CD14-positive monocyte (primary cell): ENCODE results near the gene MRRF. TPM values are rescaled to one million over a fixed set of nuclear protein-coding genes. Genes with fewer than 3 reads are reported as not detected.
"Not testable (repeated sequence)": the region's sequence is repeated elsewhere in the genome, so short reads cannot be mapped to it uniquely, and the experiment has no call there.

Experiments
- DNase-seq, 3 donors: peaks; one replicate each; pipeline ENCODE4 v3.0.0-alpha.2; 2011 to 2022
- H2AFZ ChIP-seq: 2 replicates; pipeline ENCODE4 v1.6.0; 2012; ENCODE audit warnings: mild to moderate bottlenecking, low read depth, low read length, inconsistent platforms; ENCODE audit not compliant: insufficient read depth, poor library complexity, severe bottlenecking
- H3K27ac ChIP-seq, 2 donors: 1 replicate in 1 of 2; 2 replicates in 1 of 2; pipeline ENCODE4 v1.5.1; 2012 to 2013; ENCODE audit warnings: low read length in 2 of 2, control low read depth in 1 of 2, inconsistent platforms in 1 of 2, low read depth in 1 of 2, mild to moderate bottlenecking in 1 of 2
- H3K27me3 ChIP-seq, 2 donors: one replicate each; pipeline versions ENCODE4 v1.6.0 to v1.6.1; 2011 to 2013; ENCODE audit warnings: low read length in 2 of 2; ENCODE audit not compliant: control insufficient read depth in 2 of 2, insufficient read depth in 2 of 2
- H3K36me3 ChIP-seq, 2 donors: replicated peaks in 1 of 2; 1 replicate in 1 of 2; 2 replicates in 1 of 2; pipeline versions ENCODE4 v1.5.1 to v1.6.1; 2012 to 2013; ENCODE audit warnings: low read length in 2 of 2, control low read depth in 1 of 2, inconsistent platforms in 1 of 2, mild to moderate bottlenecking in 1 of 2; ENCODE audit not compliant: insufficient read depth in 2 of 2, control insufficient read depth in 1 of 2
- H3K4me1 ChIP-seq, 2 donors: 1 replicate in 1 of 2; 2 replicates in 1 of 2; pipeline versions ENCODE4 v1.5.1 to v1.6.1; 2012 to 2013; ENCODE audit warnings: low read length in 2 of 2, control low read depth in 1 of 2, inconsistent platforms in 1 of 2, mild to moderate bottlenecking in 1 of 2, moderate library complexity in 1 of 2; ENCODE audit not compliant: insufficient read depth in 2 of 2, control insufficient read depth in 1 of 2
- H3K4me2 ChIP-seq: replicated peaks from 2 replicates; pipeline ENCODE3; 2012; ENCODE audit warnings: low read length, moderate library complexity, mild to moderate bottlenecking; ENCODE audit not compliant: poor library complexity, severe bottlenecking; ENCODE audit errors: extremely low read depth
- H3K4me3 ChIP-seq, 3 experiments: fragments of 200-600 bp in 1 of 3; sonication (generic) in 1 of 3; replicated peaks in 1 of 3; 1 replicate in 2 of 3; 2 replicates in 1 of 3; pipeline ENCODE4 v1.5.1; 2011 to 2013; ENCODE audit warnings: low read length in 3 of 3, mild to moderate bottlenecking in 3 of 3, control low read depth in 2 of 3, low read depth in 2 of 3, inconsistent platforms in 1 of 3, moderate library complexity in 1 of 3
- H3K79me2 ChIP-seq: 2 replicates; pipeline ENCODE4 v1.6.0; 2012; ENCODE audit warnings: mild to moderate bottlenecking, control low read depth, inconsistent platforms, low read length, moderate library complexity; ENCODE audit not compliant: insufficient read depth
- H3K9ac ChIP-seq: 2 replicates; pipeline ENCODE4 v1.6.0; 2017; ENCODE audit warnings: low read length, mild to moderate bottlenecking; ENCODE audit not compliant: insufficient read depth, poor library complexity, severe bottlenecking
- H3K9me3 ChIP-seq, 2 donors: replicated peaks in 1 of 2; 1 replicate in 1 of 2; 2 replicates in 1 of 2; pipeline versions ENCODE4 v1.5.1 to v1.6.1; 2012 to 2013; ENCODE audit warnings: low read length in 2 of 2, control low read depth in 1 of 2; ENCODE audit not compliant: control insufficient read depth in 1 of 2, insufficient read depth in 1 of 2
- H4K20me1 ChIP-seq: 2 replicates; pipeline ENCODE4 v1.6.0; 2012; ENCODE audit warnings: mild to moderate bottlenecking, low read length, control low read depth, moderate library complexity; ENCODE audit not compliant: insufficient read depth
- H3K27ac Mint-ChIP-seq, 7 donors: one replicate each; pipeline ENCODE4 v1.8.0; 2020; ENCODE audit warnings: mild to moderate bottlenecking in 7 of 7, mixed read lengths in 7 of 7, moderate library complexity in 6 of 7, inconsistent platforms in 2 of 7
- H3K27me3 Mint-ChIP-seq, 3 donors: one replicate each; pipeline ENCODE4 v1.8.0; 2021 to 2022; ENCODE audit warnings: low read depth in 3 of 3, mild to moderate bottlenecking in 3 of 3, mixed read lengths in 3 of 3, moderate library complexity in 3 of 3, inconsistent platforms in 1 of 3
- H3K36me3 Mint-ChIP-seq, 2 donors: one replicate each; pipeline ENCODE4 v1.8.0; 2020; ENCODE audit warnings: mixed read lengths in 2 of 2, inconsistent platforms in 1 of 2, mild to moderate bottlenecking in 1 of 2
- H3K4me1 Mint-ChIP-seq: one replicate; pipeline ENCODE4 v1.8.0; 2020; ENCODE audit warnings: mild to moderate bottlenecking, mixed read lengths
- H3K4me3 Mint-ChIP-seq, 2 donors: one replicate each; pipeline ENCODE4 v1.8.0; 2020; ENCODE audit warnings: mild to moderate bottlenecking in 2 of 2, mixed read lengths in 2 of 2, moderate library complexity in 1 of 2
- H3K9me3 Mint-ChIP-seq, 7 donors: one replicate each; pipeline ENCODE4 v1.8.0; 2020 to 2022; ENCODE audit warnings: mixed read lengths in 7 of 7, mild to moderate bottlenecking in 6 of 7, moderate library complexity in 6 of 7, inconsistent platforms in 2 of 7
- WGBS: methylation state at CpG from one replicate; pipeline ENCODE4 v1.1.5; 2013; ENCODE audit warnings: missing lambda C conversion rate; ENCODE audit not compliant: insufficient coverage; 5-methylcytosine and 5-hydroxymethylcytosine counted together
- intact Hi-C, 2 donors: fragments of 100-400 bp; cut with micrococcal nuclease; formaldehyde crosslinking; loops; one replicate each; pipeline versions ENCODE4 v1.15.0 to v1.15.1; 2023
- polyA plus RNA-seq, 3 donors: library from polyadenylated mRNA; depleted of rRNA in 1 of 3; unstranded in 2 of 3; stranded (reverse) in 1 of 3; fragments of 300-500 nt in 2 of 3; fragments of >200 nt in 1 of 3; fragmentation: Illumina TruSeq in 2 of 3; gene quantifications; 1 replicate in 2 of 3; 2 replicates in 1 of 3; pipeline ENCODE4 v1.2.3, GENCODE V29; 2012 to 2021
- TF ChIP-seq, protein P1 (sequence below): fragments of 200-600 bp; IDR thresholded peaks from one replicate; pipeline ENCODE4 v1.8.0; 2022; ENCODE audit warnings: antibody characterized with exemption, mild to moderate bottlenecking

Gene MRRF
- polyA plus RNA-seq, 3 donors: 16.0 to 34.4 (median 16.2) TPM

DNA sequence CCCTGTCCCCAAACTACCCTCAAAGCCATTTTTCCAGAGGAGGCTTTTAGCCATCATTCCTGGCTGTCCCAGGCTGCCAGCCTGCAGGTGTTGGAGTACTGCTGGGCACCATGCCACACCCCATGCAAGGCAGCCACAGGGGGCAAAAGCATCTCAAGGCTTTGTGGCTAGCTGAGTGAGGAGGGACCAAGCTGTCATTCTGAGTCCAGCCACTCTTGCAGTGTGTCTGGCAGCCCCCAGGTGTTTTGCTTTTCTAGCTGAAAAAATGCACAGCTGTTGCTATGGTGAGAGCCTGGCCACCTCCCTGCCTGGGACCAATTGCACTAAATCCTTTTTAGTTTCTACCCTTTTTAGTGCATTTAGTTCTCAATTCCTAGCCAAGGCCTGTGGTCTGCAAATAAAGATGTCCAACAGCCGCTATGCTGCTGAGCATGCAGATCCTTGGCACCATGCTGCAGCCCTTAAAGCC is 55.8 kb downstream of the MRRF start:
- H3K9ac ChIP-seq: no peak overlapping the region
- H3K27me3 ChIP-seq: no peaks in the 10 kb centered on the region
- Mint-ChIP-seq H3K4me1 (no peaks in the 10 kb centered on the region), H3K4me3 (no peak overlapping the region), H3K36me3 (peaks cover 42 to 80% of the 10 kb centered on the region in 2 donors), H3K9me3 (no peaks in the 10 kb centered on the region), H3K27ac (peak overlapping the region in 2 of 7 donors; percentile 19 to 57), H3K27me3 (peaks cover 0 to 2% (median 0%) of the 10 kb centered on the region in 3 donors)
- H3K79me2 ChIP-seq: no peaks in the 10 kb centered on the region
- H3K36me3 ChIP-seq: peaks cover 42 to 71% of the 10 kb centered on the region in 2 donors
- H2AFZ ChIP-seq: no peak overlapping the region
- intact Hi-C loops: no loop called here
- H3K9me3 ChIP-seq: no peaks in the 10 kb centered on the region
- TF ChIP-seq, protein P1, sequence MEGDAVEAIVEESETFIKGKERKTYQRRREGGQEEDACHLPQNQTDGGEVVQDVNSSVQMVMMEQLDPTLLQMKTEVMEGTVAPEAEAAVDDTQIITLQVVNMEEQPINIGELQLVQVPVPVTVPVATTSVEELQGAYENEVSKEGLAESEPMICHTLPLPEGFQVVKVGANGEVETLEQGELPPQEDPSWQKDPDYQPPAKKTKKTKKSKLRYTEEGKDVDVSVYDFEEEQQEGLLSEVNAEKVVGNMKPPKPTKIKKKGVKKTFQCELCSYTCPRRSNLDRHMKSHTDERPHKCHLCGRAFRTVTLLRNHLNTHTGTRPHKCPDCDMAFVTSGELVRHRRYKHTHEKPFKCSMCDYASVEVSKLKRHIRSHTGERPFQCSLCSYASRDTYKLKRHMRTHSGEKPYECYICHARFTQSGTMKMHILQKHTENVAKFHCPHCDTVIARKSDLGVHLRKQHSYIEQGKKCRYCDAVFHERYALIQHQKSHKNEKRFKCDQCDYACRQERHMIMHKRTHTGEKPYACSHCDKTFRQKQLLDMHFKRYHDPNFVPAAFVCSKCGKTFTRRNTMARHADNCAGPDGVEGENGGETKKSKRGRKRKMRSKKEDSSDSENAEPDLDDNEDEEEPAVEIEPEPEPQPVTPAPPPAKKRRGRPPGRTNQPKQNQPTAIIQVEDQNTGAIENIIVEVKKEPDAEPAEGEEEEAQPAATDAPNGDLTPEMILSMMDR: no peak
- no peak for DNase-seq
- WGBS: no CpG with 5 or more reads among the region's 1 CpG
- H3K4me2 ChIP-seq: no peak overlapping the region
- no peaks in the 10 kb centered on the region for H4K20me1 ChIP-seq
- H3K4me1 ChIP-seq: no peaks in the 10 kb centered on the region
- no peak overlapping the region for H3K4me3 ChIP-seq
- H3K27ac ChIP-seq: no peak overlapping the region

DNA sequence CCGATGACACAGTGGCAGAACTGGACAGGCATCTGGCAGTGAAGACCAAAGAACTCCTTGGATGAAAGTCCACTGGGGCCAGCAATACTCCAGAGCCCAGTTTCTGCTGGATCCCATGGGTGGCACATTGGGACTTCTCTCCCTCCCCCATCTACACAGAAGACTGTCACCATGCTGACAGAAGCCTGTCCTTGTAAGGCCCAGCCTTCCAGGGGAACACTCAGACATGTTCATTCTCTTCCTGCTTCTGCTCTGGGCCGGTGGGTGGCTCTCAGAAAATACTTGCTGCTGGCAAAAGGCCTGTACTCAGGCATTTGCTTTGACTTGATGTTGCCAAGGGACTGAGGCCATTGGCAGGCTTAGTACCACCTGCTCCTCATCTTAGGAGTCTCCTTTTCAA is 57.9 kb downstream of the MRRF start:
- intact Hi-C loops: no loop called here
- Histone ChIP-seq H3K4me2 (no peak overlapping the region), H4K20me1 (no peaks in the 10 kb centered on the region), H3K9ac (no peak overlapping the region), H2AFZ (no peak overlapping the region), H3K79me2 (no peaks in the 10 kb centered on the region), H3K4me3 (no peak overlapping the region), H3K27ac (no peak overlapping the region), H3K9me3 (no peaks in the 10 kb centered on the region), H3K4me1 (no peaks in the 10 kb centered on the region), H3K36me3 (peaks cover 41 to 80% of the 10 kb centered on the region in 2 donors), H3K27me3 (no peaks in the 10 kb centered on the region)
- Mint-ChIP-seq H3K4me3 (no peak overlapping the region), H3K9me3 (no peaks in the 10 kb centered on the region), H3K27ac (peak overlapping the region in 1 of 7 donors; percentile 46), H3K4me1 (no peaks in the 10 kb centered on the region), H3K27me3 (peaks cover 0 to 2% (median 0%) of the 10 kb centered on the region in 3 donors), H3K36me3 (peaks cover 46 to 84% of the 10 kb centered on the region in 2 donors)
- no peak for DNase-seq
- WGBS: 100% methylated on average over 2 of the region's 2 CpGs
- TF ChIP-seq, protein P1: no peak

DNA sequence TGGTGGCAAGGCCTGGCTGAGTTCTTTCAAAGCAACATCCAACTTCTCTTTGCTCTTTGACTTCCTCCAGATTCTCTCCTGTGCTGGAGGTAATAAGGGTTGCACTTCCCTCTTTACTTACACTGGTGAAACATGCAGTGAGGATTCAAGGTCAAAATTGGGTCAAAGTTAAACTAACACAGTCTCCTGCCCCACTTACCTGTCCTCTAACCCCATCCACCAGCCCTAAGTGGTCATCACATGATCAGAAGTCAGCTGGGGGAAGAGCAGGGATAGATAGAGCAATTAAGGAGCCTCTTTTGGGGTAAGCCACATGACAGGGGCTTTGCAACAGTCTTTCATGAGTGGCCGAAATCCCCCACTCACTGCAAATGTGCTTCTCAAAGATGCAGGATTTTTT is 60.0 kb downstream of the MRRF start:
- H3K9ac ChIP-seq, H3K4me1 ChIP-seq, H3K9me3 ChIP-seq, H2AFZ ChIP-seq, H3K4me1 Mint-ChIP-seq, DNase-seq, intact Hi-C loops, H3K27me3 ChIP-seq, H3K4me3 Mint-ChIP-seq, H3K27me3 Mint-ChIP-seq, H3K79me2 ChIP-seq, H3K27ac ChIP-seq, H3K4me2 ChIP-seq, H3K9me3 Mint-ChIP-seq, H4K20me1 ChIP-seq, H3K4me3 ChIP-seq: not testable (repeated sequence)
- WGBS: no CpG with 5 or more reads among the region's 1 CpG
- peak overlapping the region in 2 of 7 donors; percentile 26 to 64 for H3K27ac Mint-ChIP-seq
- H3K36me3 ChIP-seq: peaks cover 31 to 74% of the 10 kb centered on the region in 2 donors
- peaks cover 50 to 76% of the 10 kb centered on the region in 2 donors for H3K36me3 Mint-ChIP-seq
